ENCODE results near the gene PLGRKT. TPM values are rescaled to one million over a fixed set of nuclear protein-coding genes. Genes with fewer than 3 reads are reported as not detected.

PLGRKT gene, protein sequence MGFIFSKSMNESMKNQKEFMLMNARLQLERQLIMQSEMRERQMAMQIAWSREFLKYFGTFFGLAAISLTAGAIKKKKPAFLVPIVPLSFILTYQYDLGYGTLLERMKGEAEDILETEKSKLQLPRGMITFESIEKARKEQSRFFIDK
- 8.9 and 24.6 TPM in 2 replicates for total RNA-seq

DNA sequence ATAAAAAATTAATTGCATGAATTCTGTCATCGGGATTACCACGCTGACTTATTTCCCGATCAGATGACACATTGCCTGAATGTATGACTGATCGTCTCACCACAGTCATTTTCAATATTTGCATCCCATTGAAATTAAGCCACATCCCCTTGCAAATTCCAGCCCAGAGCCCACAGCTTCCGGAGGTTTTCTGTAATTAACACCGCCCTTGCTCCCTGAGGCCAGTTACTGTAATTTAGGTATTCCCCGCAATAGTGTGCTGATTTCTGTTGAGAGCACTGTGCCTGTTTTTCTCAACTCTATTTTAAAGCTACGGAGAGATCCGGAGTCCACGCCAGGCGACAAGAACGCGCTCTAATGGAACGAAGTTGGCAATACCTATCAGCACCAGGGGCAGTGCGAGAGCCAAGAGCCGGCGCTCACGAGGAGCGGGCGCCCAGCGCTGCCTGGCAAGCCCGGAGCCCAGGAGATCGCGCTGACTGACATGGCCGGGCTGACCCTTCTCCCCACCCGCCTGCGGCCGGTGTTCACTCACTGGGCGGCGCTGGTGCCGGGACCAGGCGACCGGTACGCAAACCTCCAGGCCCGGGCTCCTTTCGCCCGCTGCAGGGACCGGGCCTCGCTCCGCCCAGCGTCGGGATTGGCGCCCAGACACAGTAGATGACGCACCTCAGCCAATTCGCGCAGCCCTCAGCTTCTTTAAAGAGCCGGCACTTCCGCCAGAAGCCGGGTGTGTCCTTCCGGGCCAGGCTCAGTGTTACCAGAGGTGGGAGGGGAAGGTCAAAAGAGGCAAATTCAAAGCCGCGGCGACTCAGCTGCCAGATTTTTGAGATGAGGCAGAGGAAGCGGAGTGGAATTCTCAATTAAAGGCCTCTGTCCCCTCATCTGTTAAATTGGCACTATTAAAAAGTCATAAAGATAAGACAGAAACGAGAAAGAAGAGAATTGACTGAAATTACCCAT is at the start of gene PLGRKT:
TSS of gene PLGRKT (minus strand) at position 672 of the 963 bp plus-strand sequence. CDS start 5,948 bp downstream, outside the sequence.

DNA sequence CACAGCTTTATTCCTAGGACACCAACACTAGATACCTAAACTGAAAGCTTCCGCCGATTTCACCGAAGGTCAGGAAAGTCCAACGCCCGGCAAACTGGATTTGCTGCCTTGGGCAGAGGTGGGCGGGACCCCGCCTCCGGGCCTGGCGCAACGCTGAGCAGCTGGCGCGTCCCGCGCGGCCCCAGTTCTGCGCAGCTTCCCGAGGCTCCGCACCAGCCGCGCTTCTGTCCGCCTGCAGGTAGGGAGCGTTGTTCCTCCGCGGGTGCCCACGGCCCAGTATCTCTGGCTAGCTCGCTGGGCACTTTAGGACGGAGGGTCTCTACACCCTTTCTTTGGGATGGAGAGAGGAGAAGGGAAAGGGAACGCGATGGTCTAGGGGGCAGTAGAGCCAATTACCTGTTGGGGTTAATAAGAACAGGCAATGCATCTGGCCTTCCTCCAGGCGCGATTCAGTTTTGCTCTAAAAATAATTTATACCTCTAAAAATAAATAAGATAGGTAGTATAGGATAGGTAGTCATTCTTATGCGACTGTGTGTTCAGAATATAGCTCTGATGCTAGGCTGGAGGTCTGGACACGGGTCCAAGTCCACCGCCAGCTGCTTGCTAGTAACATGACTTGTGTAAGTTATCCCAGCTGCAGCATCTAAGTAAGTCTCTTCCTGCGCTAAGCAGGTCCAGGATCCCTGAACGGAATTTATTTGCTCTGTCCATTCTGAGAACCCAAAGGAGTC is 12.8 kb upstream of the PLGRKT start, which contains the start of gene CD274:
TSS of gene CD274 (plus strand) at position 184 of the 733 bp plus-strand sequence. CDS start 5,572 bp downstream, outside the sequence.

DNA sequence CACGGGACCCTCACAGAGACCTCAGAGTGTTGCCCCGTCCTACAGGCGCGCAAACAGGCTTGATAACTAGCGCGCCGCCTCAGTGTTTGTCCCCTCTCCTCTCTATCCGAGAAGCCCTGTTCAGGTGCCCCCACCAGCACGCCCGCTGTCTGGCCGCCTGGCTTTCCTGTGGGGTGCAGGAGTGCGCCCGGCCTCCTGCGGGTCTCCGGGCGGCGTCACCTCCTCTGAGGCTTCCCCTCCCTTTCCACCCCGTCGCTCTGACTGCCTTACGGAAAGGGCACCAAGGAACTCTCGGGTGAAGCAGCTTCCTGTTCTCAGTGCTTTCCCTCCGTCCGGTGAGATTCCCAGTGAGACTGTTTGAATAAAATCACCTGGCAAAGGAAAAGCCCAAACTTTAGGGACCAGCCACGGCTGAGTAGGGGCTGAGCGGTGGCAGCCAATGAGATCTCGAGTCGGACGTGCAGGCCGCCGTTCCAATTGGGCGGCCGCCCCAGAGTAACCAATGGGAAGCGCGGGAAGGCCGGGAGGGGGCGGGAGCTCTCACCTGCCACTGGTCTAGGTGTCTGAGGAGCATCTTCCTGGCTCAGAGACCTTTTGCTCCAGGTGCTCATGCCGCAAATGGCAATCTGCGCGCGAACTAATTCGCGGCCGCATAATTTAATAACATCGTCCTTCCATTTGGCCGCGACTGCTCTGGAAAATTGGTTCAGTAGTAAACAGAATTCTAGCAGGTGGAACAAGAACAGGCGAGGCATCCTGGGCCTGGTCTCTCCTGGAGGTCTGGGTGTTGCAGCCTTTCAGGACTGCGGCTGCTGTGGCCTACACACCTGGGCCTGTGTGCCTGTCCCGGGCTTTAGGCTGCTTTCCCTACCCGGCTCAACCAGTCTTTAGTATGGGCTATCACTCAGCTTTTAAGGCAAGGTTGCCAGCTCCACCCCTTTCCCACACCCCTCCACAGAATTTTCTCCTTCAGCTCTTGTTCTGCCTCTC is 98.4 kb downstream of the PLGRKT start, which contains the start of gene RLN1:
TSS of gene RLN1 (minus strand) at position 885 of the 990 bp plus-strand sequence. CDS start at position 755, 130 bp downstream.

Other genes starting within 250 kb of the PLGRKT start
- gene INSL4, start 206.5 kb downstream of the PLGRKT start, total RNA-seq = not detected in 2 replicates
- not detected in 2 replicates for gene RLN2, start 133.2 kb downstream of the PLGRKT start, total RNA-seq
- 0.17 and 0.29 TPM in 2 replicates for gene RLN1, start 98.0 kb downstream of the PLGRKT start, total RNA-seq
- gene CD274, start 12.6 kb upstream of the PLGRKT start, total RNA-seq = 3.2 and 3.3 TPM in 2 replicates
- gene PDCD1LG2, start 72.6 kb upstream of the PLGRKT start, total RNA-seq = 5.3 and 6.3 TPM in 2 replicates
- gene RIC1, start 191.2 kb upstream of the PLGRKT start, total RNA-seq = 39.6 and 45.7 TPM in 2 replicates

Data from smooth muscle cell of trachea (primary cell).